Muscle of leg (tissue), 11 donors: ENCODE data around the gene SAMD4B. TPM values are rescaled to one million over a fixed set of nuclear protein-coding genes. Genes with fewer than 3 reads are reported as not detected.

Experiments used
- DNase-seq: peaks from one replicate; pipeline ENCODE4 v3.0.0; 2013
- H3K27ac ChIP-seq: one replicate; pipeline ENCODE4 v1.5.1; 2013; ENCODE audit warnings: mild to moderate bottlenecking, low read length, control low read depth
- H3K27me3 ChIP-seq: one replicate; pipeline ENCODE4 v1.6.1; 2013; ENCODE audit warnings: low read length; ENCODE audit not compliant: control insufficient read depth, insufficient read depth
- H3K36me3 ChIP-seq: one replicate; pipeline ENCODE4 v1.6.1; 2013; ENCODE audit warnings: low read length; ENCODE audit not compliant: control insufficient read depth, insufficient read depth
- H3K4me1 ChIP-seq: one replicate; pipeline ENCODE4 v1.6.1; 2013; ENCODE audit warnings: low read length; ENCODE audit not compliant: control insufficient read depth, insufficient read depth
- H3K4me3 ChIP-seq: one replicate; pipeline ENCODE4 v1.5.1; 2013; ENCODE audit warnings: low read length, control low read depth
- H3K9me3 ChIP-seq: replicated peaks from 2 replicates; pipeline ENCODE4 v1.6.1; 2013; ENCODE audit warnings: low read depth, low read length; ENCODE audit not compliant: control insufficient read depth
- WGBS: methylation state at CpG from one replicate; pipeline ENCODE4 v1.1.5; 2013; ENCODE audit warnings: missing lambda C conversion rate; ENCODE audit not compliant: insufficient coverage; 5-methylcytosine and 5-hydroxymethylcytosine counted together
- polyA plus RNA-seq, 8 donors: library from polyadenylated mRNA; unstranded; fragments of 120-200 nt; gene quantifications; one replicate each; pipeline versions ENCODE4 v1.2.1 to v1.2.3, GENCODE V29; 2013; ENCODE audit warnings: inconsistent platforms in 1 of 8, low replicate concordance in 1 of 8; ENCODE audit not compliant: insufficient read length in 8 of 8, insufficient read depth in 1 of 8
- total RNA-seq: library from RNA; stranded (reverse); fragments of 120-200 nt; gene quantifications from one replicate; pipeline ENCODE4 v1.2.4, GENCODE V29; 2013

The SAMD4B gene
- total and polyA plus RNA-seq, 9 donors: 36.6 to 99.6 (median 82.8) TPM

GRCh38 chr19:39403331-39404312 is 61.4 kb downstream of the SAMD4B start:
- peak; percentile 99 for DNase-seq
- Histone ChIP-seq H3K27me3 (no peaks in the 10 kb centered on the region), H3K4me1 (peaks cover 53% of the 10 kb centered on the region), H3K9me3 (no peaks in the 10 kb centered on the region), H3K27ac (peak overlapping the region; percentile 100), H3K4me3 (peak overlapping the region; percentile 58), H3K36me3 (peaks cover 15% of the 10 kb centered on the region)
- whole genome bisulfite sequencing: 1% methylated on average over 26 of the region's 43 CpGs

- Histone ChIP-seq H3K36me3 (peaks cover 16% of the 10 kb centered on the region), H3K27ac (peak overlapping the region; percentile 100), H3K4me1 (peaks cover 68% of the 10 kb centered on the region), H3K9me3 (no peaks in the 10 kb centered on the region), H3K4me3 (no peak overlapping the region), H3K27me3 (no peaks in the 10 kb centered on the region)
- WGBS: 85% methylated on average over 8 of the region's 17 CpGs
- DNase-seq: no peak
Observed at GRCh38 chr19:39405261-39405957, 63.2 kb downstream of the SAMD4B start.

- peaks cover 72% of the 10 kb centered on the region for H3K4me1 ChIP-seq
- H3K36me3 ChIP-seq: peaks cover 16% of the 10 kb centered on the region
- H3K4me3 ChIP-seq: peak overlapping the region; percentile 54
- no peaks in the 10 kb centered on the region for H3K27me3 ChIP-seq
- no peaks in the 10 kb centered on the region for H3K9me3 ChIP-seq
- peak overlapping the region; percentile 100 for H3K27ac ChIP-seq
- no peak for DNase-seq
- 14% methylated on average over 17 of the region's 22 CpGs for WGBS
Observed at GRCh38 chr19:39405958-39406655, 63.9 kb downstream of the SAMD4B start.

GRCh38 chr19:39406656-39407409 is 64.6 kb downstream of the SAMD4B start, which contains the start of gene ZFP36:
TSS of gene ZFP36 (plus strand) at chr19:39406847. CDS start at chr19:39406905, 58 bp downstream.
- Histone ChIP-seq H3K27me3 (no peaks in the 10 kb centered on the region), H3K9me3 (no peaks in the 10 kb centered on the region), H3K4me3 (peak within 1 kb of the TSS; percentile 91), H3K27ac (peak within 1 kb of the TSS; percentile 100), H3K4me1 (peaks cover 73% of the 10 kb centered on the region), H3K36me3 (peaks cover 16% of the 10 kb centered on the region)
- under 1% methylated on average over 53 of the region's 56 CpGs for WGBS
- peak; percentile 92 for DNase-seq

- DNase-seq: no peak
- Histone ChIP-seq H3K4me1 (peaks cover 68% of the 10 kb centered on the region), H3K27ac (peak overlapping the region; percentile 99), H3K27me3 (no peaks in the 10 kb centered on the region), H3K4me3 (peak overlapping the region; percentile 91), H3K9me3 (no peaks in the 10 kb centered on the region), H3K36me3 (peaks cover 16% of the 10 kb centered on the region)
- WGBS: 2% methylated on average over 14 of the region's 14 CpGs
Observed at GRCh38 chr19:39407410-39407659, 65.1 kb downstream of the SAMD4B start.

- H3K36me3 ChIP-seq: peaks cover 16% of the 10 kb centered on the region
- 43% methylated on average over 40 of the region's 40 CpGs for WGBS
- H3K4me3 ChIP-seq: peak overlapping the region; percentile 91
- no peaks in the 10 kb centered on the region for H3K9me3 ChIP-seq
- peak overlapping the region; percentile 99 for H3K27ac ChIP-seq
- DNase-seq: no peak
- H3K4me1 ChIP-seq: peaks cover 65% of the 10 kb centered on the region
- no peaks in the 10 kb centered on the region for H3K27me3 ChIP-seq
Observed at GRCh38 chr19:39407660-39408391, 65.6 kb downstream of the SAMD4B start.

- H3K9me3 ChIP-seq: no peaks in the 10 kb centered on the region
- peak; percentile 75 for DNase-seq
- WGBS: 60% methylated on average over 5 of the region's 20 CpGs
Observed at GRCh38 chr19:39408392-39409207, 66.4 kb downstream of the SAMD4B start.

GRCh38 chr19:39409208-39410016 is 67.2 kb downstream of the SAMD4B start:
- H3K27me3 ChIP-seq: no peaks in the 10 kb centered on the region
- DNase-seq: peak; percentile 91
- H3K36me3 ChIP-seq: peaks cover 16% of the 10 kb centered on the region
- H3K27ac ChIP-seq: peak overlapping the region; percentile 99
- WGBS: under 1% methylated on average over 49 of the region's 52 CpGs
- H3K4me1 ChIP-seq: peaks cover 57% of the 10 kb centered on the region
- peak overlapping the region; percentile 91 for H3K4me3 ChIP-seq
- H3K9me3 ChIP-seq: no peaks in the 10 kb centered on the region

More at GRCh38 chr19:39408392-39409207, 66.4 kb downstream of the SAMD4B start:
- Histone ChIP-seq H3K4me3 (peak overlapping the region; percentile 91), H3K27me3 (no peaks in the 10 kb centered on the region), H3K27ac (peak overlapping the region; percentile 99), H3K36me3 (peaks cover 16% of the 10 kb centered on the region), H3K4me1 (peaks cover 57% of the 10 kb centered on the region)
